Right cardiac atrium (tissue), 5 donors: Measurements from ENCODE around the gene EXOSC6. TPM values are rescaled to one million over a fixed set of nuclear protein-coding genes. Genes with fewer than 3 reads are reported as not detected.
A peak's percentile ranks its signal among the peaks of the same experiment; 100 is the strongest.
"Not testable (repeated sequence)": the region's sequence is repeated elsewhere in the genome, so short reads cannot be mapped to it uniquely, and the experiment has no call there.

Experiments used
- ATAC-seq, 2 donors: fragments of 200-7000 bp; cut with Tn5 transposase; one replicate each; pipeline versions ENCODE4 v1.8.0 to v1.9.1; 2020; ENCODE audit warnings: moderate library complexity in 2 of 2, mild to moderate bottlenecking in 1 of 2
- DNase-seq, 3 donors: peaks; one replicate each; pipeline ENCODE4 v3.0.0-alpha.2; 2020
- H3K27ac ChIP-seq: one replicate; pipeline ENCODE4 v1.5.1; 2013; ENCODE audit warnings: mild to moderate bottlenecking, low read length, control low read depth, moderate library complexity
- H3K27me3 ChIP-seq: one replicate; pipeline ENCODE4 v1.6.1; 2013; ENCODE audit not compliant: control insufficient read depth, insufficient read depth
- H3K4me1 ChIP-seq: one replicate; pipeline ENCODE4 v1.6.1; 2013; ENCODE audit warnings: low read length; ENCODE audit not compliant: control insufficient read depth, insufficient read depth
- H3K4me3 ChIP-seq: one replicate; pipeline ENCODE4 v1.5.1; 2013; ENCODE audit warnings: low read length, control low read depth
- H3K9me3 ChIP-seq: one replicate; pipeline ENCODE4 v1.6.1; 2013; ENCODE audit warnings: low read length; ENCODE audit not compliant: control insufficient read depth
- WGBS: extraction: QIAGEN DNeasy Blood & Tissue Kit; methylation state at CpG from one replicate; pipeline ENCODE4 v1.1.7; 2013; 5-methylcytosine and 5-hydroxymethylcytosine counted together
- intact Hi-C, 4 donors: fragments of 100-400 bp; cut with DNase I; formaldehyde crosslinking; loops; one replicate each; pipeline versions ENCODE4 v1.11.0 to v1.14.0; 2022 to 2023
- polyA plus RNA-seq: library from polyadenylated mRNA; stranded (reverse); fragments of 200-250 nt; gene quantifications from one replicate; pipeline ENCODE4 v1.2.3, GENCODE V29; 2013
- total RNA-seq, 4 donors: library from RNA; stranded (reverse); fragmentation: NEBNext Ultra II Directional; extraction: Animal tissue kit (Norgen Biotek cat#: 25700); gene quantifications; one replicate each; pipeline ENCODE4 v1.2.1, GENCODE V29; 2021
- donor health status: healthy with polysubstance abuse.
- donor health status: DM: no; HTN: yes; CAD: no.
- donor health status: DM: no; HTN: no; CAD: no.
- donor health status: DM: no; HTN: yes; CAD: no; lungs with severe emphysema.
- donor health status: DM: yes; HTN: yes; CAD: no.

Gene EXOSC6
- total and polyA plus RNA-seq, 5 donors: 8.7 to 18.5 (median 14.6) TPM

DNA sequence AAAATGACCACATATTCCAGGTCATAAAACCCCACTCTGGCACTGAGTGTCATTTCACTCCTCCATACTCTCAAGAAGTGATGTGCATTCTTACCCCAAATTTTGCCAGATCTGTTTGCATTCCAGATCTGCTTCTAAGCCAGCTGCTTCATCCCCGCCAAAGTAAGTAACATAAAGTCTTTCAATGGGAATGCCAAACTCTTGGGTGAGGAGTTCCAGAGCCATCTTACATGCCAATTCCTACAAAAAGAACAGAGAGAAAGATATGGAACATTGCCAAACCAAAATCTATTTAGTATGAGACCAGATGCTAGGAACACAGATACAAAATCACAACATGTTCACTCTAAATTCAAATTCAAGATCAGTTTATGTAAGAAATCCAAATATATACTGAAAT lies 24.7 kb upstream of the EXOSC6 start:
- no peak for ATAC-seq
- no peak for DNase-seq
- 77% methylated on average over 1 of the region's 1 CpG for WGBS

DNA sequence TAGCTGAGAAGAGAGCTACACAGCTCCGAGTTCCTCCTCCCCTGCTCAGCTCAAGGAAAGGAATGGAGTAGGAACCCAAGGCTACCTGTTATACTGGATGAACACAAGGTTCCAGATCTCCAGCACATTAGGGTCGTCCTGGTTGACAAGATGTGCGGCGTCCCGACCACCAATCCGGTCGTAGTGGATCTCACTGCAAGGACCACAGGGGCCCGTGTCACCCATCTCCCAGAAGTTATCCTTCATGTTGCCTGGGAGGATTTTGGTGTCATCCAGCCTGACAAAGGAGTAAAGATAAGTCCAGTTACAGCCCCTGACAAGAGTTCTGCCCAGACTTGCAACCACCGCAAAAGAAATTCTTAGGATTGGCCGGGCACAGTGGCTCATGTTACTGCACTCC lies 20.0 kb upstream of the EXOSC6 start:
- ATAC-seq (no peak), DNase-seq (no peak)
- Histone ChIP-seq H3K4me1 (no peaks in the 10 kb centered on the region), H3K9me3 (no peaks in the 10 kb centered on the region), H3K27ac (no peak overlapping the region), H3K27me3 (no peaks in the 10 kb centered on the region), H3K4me3 (no peak overlapping the region)
- intact Hi-C loops: no loop called here
- 95% methylated on average over 10 of the region's 10 CpGs for WGBS

More for the DNA sequence above, 24.7 kb upstream of the EXOSC6 start:
- intact Hi-C loops: no loop called here
- Histone ChIP-seq H3K27ac (no peak overlapping the region), H3K4me3 (no peak overlapping the region), H3K9me3 (no peaks in the 10 kb centered on the region), H3K4me1 (no peaks in the 10 kb centered on the region), H3K27me3 (no peaks in the 10 kb centered on the region)

DNA sequence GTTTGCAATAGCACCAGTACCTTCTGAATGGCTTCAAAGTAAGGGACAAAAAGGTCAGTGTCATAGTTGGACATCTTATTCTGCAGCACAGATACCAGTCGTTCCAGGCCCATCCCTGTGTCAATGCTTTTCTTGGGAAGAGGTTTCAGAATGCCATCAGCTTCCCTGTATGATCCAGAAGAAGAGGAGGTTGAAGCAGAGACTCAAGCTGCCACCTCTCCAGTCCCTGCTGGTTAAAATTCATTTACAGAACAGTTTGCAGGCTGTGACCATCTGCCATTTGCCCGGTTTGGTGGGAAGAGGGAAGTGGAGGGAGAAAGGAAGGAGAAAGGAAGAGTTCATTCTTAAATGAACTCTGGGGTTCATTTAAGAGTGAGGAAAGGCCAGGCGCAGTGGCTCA lies 18.4 kb upstream of the EXOSC6 start:
- DNase-seq (no peak), ATAC-seq (no peak)
- Histone ChIP-seq H3K4me3 (no peak overlapping the region), H3K27ac (no peak overlapping the region), H3K4me1 (no peaks in the 10 kb centered on the region), H3K27me3 (no peaks in the 10 kb centered on the region), H3K9me3 (no peaks in the 10 kb centered on the region)
- 89% methylated on average over 3 of the region's 3 CpGs for WGBS
- intact Hi-C loops: no loop called here

DNA sequence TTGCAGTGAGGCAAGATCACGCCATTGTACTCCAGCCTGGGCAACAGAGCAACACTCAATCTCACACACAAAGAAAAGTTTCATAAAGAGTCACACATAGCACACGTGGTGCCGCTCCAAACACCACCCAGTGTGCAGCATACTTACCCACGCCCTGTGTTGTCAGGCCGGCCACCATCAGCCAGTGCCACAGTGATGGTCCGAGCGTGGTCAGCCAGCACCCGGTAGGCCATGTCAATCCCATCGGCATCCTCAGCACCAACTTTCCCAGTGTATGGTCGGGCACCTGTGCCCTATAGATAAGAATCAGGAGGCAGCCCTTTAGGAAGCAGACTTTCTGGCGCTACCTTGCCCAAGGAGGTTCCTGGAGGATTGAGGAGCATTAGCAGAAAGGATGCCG lies 17.7 kb upstream of the EXOSC6 start:
- intact Hi-C loops: no loop called here
- H3K27me3 ChIP-seq: no peaks in the 10 kb centered on the region
- no peak overlapping the region for H3K4me3 ChIP-seq
- H3K4me1 ChIP-seq: no peaks in the 10 kb centered on the region
- 91% methylated on average over 12 of the region's 12 CpGs for WGBS
- ATAC-seq (peak in 1 of 2 donors; percentile 28), DNase-seq (no peak)
- H3K9me3 ChIP-seq: no peaks in the 10 kb centered on the region
- H3K27ac ChIP-seq: no peak overlapping the region

DNA sequence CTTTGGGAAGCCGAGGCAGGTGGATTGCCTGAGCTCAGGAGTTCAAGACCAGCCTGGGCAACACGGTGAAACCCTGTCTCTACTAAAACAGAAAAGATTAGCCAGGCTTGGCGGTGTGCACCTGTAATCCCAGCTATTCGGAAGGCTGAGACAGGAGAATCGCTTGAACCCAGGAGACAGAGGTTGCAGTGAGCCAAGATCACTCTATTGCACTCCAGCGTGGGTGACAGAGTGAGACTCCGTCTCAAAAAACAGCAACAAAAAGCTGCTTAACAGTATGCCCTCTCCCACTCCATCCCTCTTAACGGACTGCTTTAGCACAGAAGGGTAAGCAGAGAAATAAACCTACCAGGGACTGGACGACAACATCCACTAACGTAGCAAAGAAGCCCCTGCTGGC lies 16.2 kb upstream of the EXOSC6 start:
- H3K4me1 ChIP-seq, ATAC-seq, DNase-seq, H3K9me3 ChIP-seq, H3K4me3 ChIP-seq, H3K27me3 ChIP-seq, H3K27ac ChIP-seq, intact Hi-C loops: not testable (repeated sequence)
- WGBS: 93% methylated on average over 10 of the region's 10 CpGs

DNA sequence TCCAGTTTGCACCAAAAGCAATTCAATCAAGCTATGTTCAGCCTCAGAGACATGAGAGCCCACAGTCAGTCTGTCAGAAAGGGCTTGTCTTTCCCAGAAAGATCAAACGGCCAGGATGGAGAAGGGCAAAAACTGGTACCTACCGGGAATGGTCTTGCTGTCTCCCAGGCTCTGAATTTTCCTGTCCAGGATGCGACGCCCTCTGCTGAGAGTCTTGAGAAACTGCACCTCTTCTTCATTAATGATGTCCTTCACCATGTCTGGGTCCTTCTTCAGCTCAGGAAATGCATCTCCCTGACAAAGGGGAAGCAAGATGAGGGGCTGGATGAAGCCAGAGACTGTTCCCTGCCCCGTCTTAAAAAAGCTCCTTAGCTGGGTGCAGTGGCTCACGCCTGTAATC lies 15.8 kb upstream of the EXOSC6 start:
- Histone ChIP-seq H3K27ac (no peak overlapping the region), H3K27me3 (no peaks in the 10 kb centered on the region), H3K9me3 (no peaks in the 10 kb centered on the region), H3K4me3 (no peak overlapping the region), H3K4me1 (no peaks in the 10 kb centered on the region)
- no peak for DNase-seq
- no peak for ATAC-seq
- 42% methylated on average over 6 of the region's 6 CpGs for WGBS
- intact Hi-C loops: no loop called here

DNA sequence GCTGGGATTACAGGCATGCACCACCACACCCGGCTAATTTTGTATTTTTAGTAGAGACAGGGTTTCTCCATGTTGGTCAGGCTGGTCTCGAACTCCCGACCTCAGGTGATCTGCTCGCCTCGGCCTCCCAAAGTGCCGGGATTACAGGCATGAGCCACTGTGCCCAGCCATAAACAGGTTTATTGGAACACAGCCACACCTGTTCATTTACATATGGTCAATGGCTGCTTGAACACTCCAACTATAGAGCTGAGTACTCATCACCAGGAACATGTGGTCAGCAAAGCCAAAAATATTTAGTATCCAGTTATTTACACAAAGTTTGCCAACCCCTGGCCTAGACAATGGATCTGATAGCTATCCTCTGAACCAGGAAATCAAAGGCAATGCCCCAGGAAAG lies 8.2 kb upstream of the EXOSC6 start:
- 97% methylated on average over 5 of the region's 6 CpGs for WGBS
- H3K27ac ChIP-seq, H3K27me3 ChIP-seq, DNase-seq, intact Hi-C loops, H3K4me3 ChIP-seq, H3K4me1 ChIP-seq, H3K9me3 ChIP-seq, ATAC-seq: not testable (repeated sequence)

DNA sequence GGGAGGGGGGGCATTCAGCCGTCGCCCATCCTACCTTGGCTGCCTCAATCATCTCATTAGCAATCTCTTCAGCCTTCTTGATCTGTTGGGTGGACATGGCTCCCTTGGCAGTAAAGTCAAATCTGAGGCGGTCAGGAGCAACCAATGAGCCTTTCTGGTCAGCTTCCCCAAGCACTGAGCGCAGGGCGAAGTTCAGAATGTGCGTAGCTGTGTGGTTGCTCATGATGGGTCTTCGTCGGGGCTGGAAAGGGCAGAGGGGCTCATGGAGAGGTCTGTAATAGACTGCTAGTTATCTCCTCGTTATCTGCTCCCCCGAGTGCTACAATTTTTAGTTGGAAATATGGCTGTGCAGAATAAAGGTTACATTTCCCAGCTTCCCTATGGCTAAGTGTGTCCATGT lies 7.2 kb upstream of the EXOSC6 start:
- Histone ChIP-seq H3K4me3 (no peak overlapping the region), H3K27me3 (no peaks in the 10 kb centered on the region), H3K27ac (no peak overlapping the region), H3K9me3 (no peaks in the 10 kb centered on the region), H3K4me1 (no peaks in the 10 kb centered on the region)
- intact Hi-C loops: no loop called here
- DNase-seq (no peak), ATAC-seq (no peak)
- 95% methylated on average over 10 of the region's 10 CpGs for WGBS

DNA sequence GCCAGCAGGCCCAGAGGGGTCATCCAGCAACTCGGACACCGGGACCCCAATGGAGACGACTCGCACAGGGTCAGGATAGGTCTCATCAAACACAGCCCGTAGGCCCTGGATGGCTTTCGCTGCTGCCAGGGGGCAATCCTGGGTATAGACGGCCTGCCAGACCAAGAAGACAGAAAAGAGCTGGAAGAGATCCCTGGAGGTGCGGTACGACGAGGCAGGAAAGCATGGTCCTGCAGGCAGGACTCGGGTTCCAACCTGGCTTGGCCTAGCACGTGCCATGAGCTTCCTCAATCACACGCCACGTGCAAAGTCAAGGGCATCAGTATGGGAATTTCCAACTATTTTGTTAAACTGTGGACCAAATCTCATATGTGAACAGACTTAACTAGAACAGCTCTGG lies 6.3 kb upstream of the EXOSC6 start:
- intact Hi-C loops: no loop called here
- H3K9me3 ChIP-seq: no peaks in the 10 kb centered on the region
- no peak overlapping the region for H3K4me3 ChIP-seq
- H3K4me1 ChIP-seq: no peaks in the 10 kb centered on the region
- H3K27me3 ChIP-seq: no peaks in the 10 kb centered on the region
- no peak overlapping the region for H3K27ac ChIP-seq
- WGBS: 94% methylated on average over 14 of the region's 14 CpGs
- ATAC-seq: no peak
- DNase-seq: no peak

DNA sequence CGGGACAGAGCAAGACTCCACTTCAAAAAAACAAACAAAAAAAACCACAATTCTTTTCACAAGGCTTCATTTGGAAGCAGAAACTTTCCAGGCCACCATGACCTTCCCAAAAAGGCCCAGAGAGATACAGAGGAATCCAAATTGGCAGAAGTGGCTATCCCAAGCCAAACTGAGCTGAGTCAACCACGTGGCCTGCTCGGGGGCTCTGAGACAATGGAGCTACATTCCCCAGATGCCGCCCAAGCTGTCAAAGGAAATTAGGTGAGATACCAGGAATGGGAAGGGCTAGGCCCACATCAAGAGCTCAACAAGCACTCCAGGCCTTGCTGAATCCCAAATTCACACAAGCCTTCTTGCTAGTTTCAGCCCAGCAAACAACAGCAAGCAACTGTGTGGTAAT lies 5.7 kb upstream of the EXOSC6 start:
- Histone ChIP-seq H3K4me1 (no peaks in the 10 kb centered on the region), H3K9me3 (no peaks in the 10 kb centered on the region), H3K4me3 (no peak overlapping the region), H3K27ac (no peak overlapping the region), H3K27me3 (no peaks in the 10 kb centered on the region)
- WGBS: 58% methylated on average over 4 of the region's 4 CpGs
- ATAC-seq: peak in 1 of 2 donors; percentile 12
- DNase-seq: no peak
- intact Hi-C loops: no loop called here

DNA sequence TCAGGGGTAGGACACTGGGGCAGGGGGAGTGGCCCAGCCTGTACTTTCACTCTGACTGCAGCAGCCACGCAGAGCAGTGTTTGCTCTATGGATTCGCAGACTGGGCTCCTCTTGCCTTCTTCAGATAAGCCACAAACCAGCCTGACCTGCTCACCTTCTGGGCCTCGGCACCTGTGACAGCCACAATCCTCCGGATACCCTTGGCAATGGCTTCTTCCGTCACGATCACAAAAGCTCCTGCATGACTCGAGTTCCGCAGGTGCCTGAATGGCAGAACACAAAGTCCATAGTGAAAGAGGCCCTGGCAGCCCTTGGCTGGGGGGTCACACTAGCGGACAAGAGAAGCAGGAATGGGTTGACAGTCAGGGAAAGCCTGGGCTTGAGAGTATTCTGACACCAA lies 3.8 kb upstream of the EXOSC6 start:
- no peak for DNase-seq
- Histone ChIP-seq H3K27me3 (no peaks in the 10 kb centered on the region), H3K4me1 (no peaks in the 10 kb centered on the region), H3K4me3 (no peak overlapping the region), H3K9me3 (no peaks in the 10 kb centered on the region), H3K27ac (no peak overlapping the region)
- intact Hi-C loops: no loop called here
- ATAC-seq: no peak
- 92% methylated on average over 9 of the region's 9 CpGs for WGBS

DNA sequence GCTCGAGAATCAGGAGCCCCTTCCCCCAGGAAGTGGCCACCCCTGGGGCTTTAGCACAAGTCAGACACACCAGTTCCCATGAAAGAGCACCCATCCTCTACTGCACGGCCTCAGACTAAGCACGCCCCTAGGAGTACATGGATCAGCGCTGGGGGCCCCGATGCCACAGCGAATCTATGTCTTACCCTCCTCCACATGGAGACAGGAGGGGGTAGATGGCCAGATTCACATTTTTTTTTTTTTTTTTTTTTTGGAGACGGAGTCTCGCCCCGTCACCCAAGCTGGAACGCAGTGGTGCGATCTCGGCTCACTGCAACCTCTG lies 3.2 kb upstream of the EXOSC6 start:
- Histone ChIP-seq H3K9me3 (no peaks in the 10 kb centered on the region), H3K4me1 (no peaks in the 10 kb centered on the region), H3K27ac (no peak overlapping the region), H3K27me3 (no peaks in the 10 kb centered on the region), H3K4me3 (no peak overlapping the region)
- DNase-seq (no peak), ATAC-seq (no peak)
- intact Hi-C loops: no loop called here
- WGBS: 96% methylated on average over 12 of the region's 12 CpGs
